Stimulated activated CD4-positive, alpha-beta T cell treated with anti-CD3 and anti-CD28 coated beads, Interleukin-4, amount 100 ng/mL, for 48 hours (primary cell): ENCODE data around the gene CPEB3.

Experiments
- DNase-seq, 2 donors: peaks; one replicate each; pipeline ENCODE4 v3.0.0-alpha.2; 2020; ENCODE audit warnings: low read depth in 2 of 2

The CPEB3 gene

GRCh38 chr10:92102601-92103213 lies 188.2 kb downstream of the CPEB3 start:
- DNase-seq = no peak

GRCh38 chr10:92094960-92095359 lies 195.9 kb downstream of the CPEB3 start:
- DNase-seq = no peak

- no peak for DNase-seq
Observed at GRCh38 chr10:92091965-92092364, 198.9 kb downstream of the CPEB3 start.

- peak in 1 of 2 donors; percentile 44 for DNase-seq
Observed at GRCh38 chr10:92087750-92088395, 203.0 kb downstream of the CPEB3 start.

- DNase-seq = no peak
Observed at GRCh38 chr10:92082583-92083280, 208.1 kb downstream of the CPEB3 start.

GRCh38 chr10:92081641-92082040 lies 209.2 kb downstream of the CPEB3 start:
- no peak for DNase-seq

GRCh38 chr10:92080244-92080643 lies 210.6 kb downstream of the CPEB3 start:
- no peak for DNase-seq

- no peak for DNase-seq
Observed at GRCh38 chr10:92079003-92079402, 211.9 kb downstream of the CPEB3 start.

- no peak for DNase-seq
Observed at GRCh38 chr10:92076722-92077121, 214.2 kb downstream of the CPEB3 start.

GRCh38 chr10:92075829-92076228 lies 215.0 kb downstream of the CPEB3 start:
- no peak for DNase-seq

GRCh38 chr10:92074126-92074887 lies 216.6 kb downstream of the CPEB3 start:
- DNase-seq = no peak

GRCh38 chr10:92068900-92069299 lies 222.0 kb downstream of the CPEB3 start:
- no peak for DNase-seq

GRCh38 chr10:92066386-92066785 lies 224.5 kb downstream of the CPEB3 start:
- DNase-seq = no peak

- no peak for DNase-seq
Observed at GRCh38 chr10:92064506-92064905, 226.4 kb downstream of the CPEB3 start.

- DNase-seq = no peak
Observed at GRCh38 chr10:92062273-92062672, 228.6 kb downstream of the CPEB3 start.

- DNase-seq = no peak
Observed at GRCh38 chr10:92054807-92055206, 236.1 kb downstream of the CPEB3 start.

- DNase-seq = no peak
Observed at GRCh38 chr10:92052741-92053140, 238.1 kb downstream of the CPEB3 start.

- no peak for DNase-seq
Observed at GRCh38 chr10:92052088-92052487, 238.8 kb downstream of the CPEB3 start.

- DNase-seq = no peak
Observed at GRCh38 chr10:92047215-92047614, 243.7 kb downstream of the CPEB3 start.

- no peak for DNase-seq
Observed at GRCh38 chr10:92045641-92046106, 245.2 kb downstream of the CPEB3 start.

- DNase-seq = no peak
Observed at GRCh38 chr10:92042541-92042940, 248.3 kb downstream of the CPEB3 start.

- DNase-seq = no peak
Observed at GRCh38 chr10:92038949-92039348, 251.9 kb downstream of the CPEB3 start.
